HL-60/S4 treated with retinoic acid at 250 ng/mL for 4 days and 3 days (cell line): ENCODE measurements around the gene COX4I1.

Experiments used
- in situ Hi-C: fragments of 300-500 bp; cut with MboI; formaldehyde crosslinking; loops from 2 replicates; pipeline ENCODE4 v1.7.0; 2022; ENCODE audit warnings: low sequenced_read_pairs

The COX4I1 gene

GRCh38 chr16:85799497-85800320 is at the start of gene COX4I1, which contains the start of gene EMC8:
Gene COX4I1, plus strand, starts transcription at chr16:85799695. Its CDS starts 1,511 bp downstream, at chr16:85801206.
Gene EMC8, minus strand, starts transcription at chr16:85799544. Its CDS starts 249 bp downstream, at chr16:85799295.
- in situ Hi-C loops, result loop anchor here (25.0 kb wide), 1 partner anchor 713 kb away; the partner anchor contains the start of gene FOXF1

DNA sequence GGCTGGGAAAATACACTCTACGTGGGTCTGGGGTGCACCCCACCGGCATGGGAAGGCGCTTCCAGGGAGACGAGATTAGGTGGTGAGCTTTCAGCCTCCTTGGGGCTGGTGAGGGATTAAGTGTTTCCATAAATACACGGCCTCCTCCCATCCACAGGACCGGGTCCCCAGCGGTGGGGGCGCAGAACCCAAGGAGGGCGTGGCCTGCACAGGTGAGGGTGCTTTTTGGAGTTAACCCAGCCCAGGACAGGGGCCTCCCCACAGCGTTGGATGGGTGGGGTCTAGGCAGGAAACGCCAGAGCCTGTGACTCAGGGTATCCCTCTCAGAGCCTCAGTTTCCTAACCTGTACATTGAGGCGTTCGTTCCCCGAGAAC is 49.7 kb upstream of the COX4I1 start:
- in situ Hi-C loops, result no loop called here

- in situ Hi-C loops, result no loop called here
Observed at GRCh38 chr16:85750146-85750826, 49.2 kb upstream of the COX4I1 start.

DNA sequence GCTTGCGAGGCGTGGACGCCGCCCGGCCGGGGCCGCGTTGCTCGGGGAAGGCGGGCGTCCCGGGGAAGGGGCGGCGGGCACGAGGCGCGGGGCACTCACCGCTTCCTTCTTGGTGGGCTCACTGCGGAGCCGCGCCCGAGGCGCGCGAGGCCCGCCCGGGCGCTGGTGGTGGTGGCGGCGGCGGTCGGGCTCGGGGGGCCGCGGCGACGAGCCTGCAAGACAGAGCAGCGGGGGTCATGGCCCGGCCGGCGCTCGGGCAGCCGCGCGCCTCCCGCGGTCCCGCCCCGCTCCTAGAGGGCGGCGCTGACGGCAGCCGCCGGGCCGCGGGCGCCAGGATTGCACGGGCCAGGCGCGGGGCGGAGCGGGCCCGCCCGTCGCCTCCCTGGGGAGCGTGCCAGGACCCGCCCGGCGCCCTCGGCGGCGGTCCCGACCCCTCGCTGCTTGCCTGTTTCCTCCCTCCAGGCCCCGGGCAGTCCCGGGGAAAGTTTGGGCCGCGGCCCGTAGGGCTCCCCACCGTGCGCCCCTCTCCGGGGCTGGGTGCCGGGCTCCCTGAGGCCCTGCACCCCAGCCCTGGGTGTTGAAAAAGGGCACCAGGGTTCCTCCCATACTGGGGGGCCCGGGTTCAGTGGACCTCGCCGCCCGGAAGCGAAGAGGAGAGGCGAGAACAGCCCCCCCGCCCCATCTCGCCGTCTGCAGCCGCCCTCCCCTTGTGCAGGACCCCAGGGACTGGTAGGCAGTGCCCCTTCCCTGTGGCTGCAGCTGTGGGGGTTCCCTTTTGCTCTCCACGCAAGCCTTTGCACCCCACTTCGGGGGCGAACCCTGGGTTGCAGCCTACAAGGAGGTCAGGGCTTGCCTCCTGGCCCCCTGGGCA is 48.4 kb upstream of the COX4I1 start, which contains the start of gene C16orf74:
C16orf74 (minus strand) TSS at position 270 of the 871 bp plus-strand sequence. CDS start 15,879 bp downstream, outside the sequence.
- in situ Hi-C loops, result no loop called here

DNA sequence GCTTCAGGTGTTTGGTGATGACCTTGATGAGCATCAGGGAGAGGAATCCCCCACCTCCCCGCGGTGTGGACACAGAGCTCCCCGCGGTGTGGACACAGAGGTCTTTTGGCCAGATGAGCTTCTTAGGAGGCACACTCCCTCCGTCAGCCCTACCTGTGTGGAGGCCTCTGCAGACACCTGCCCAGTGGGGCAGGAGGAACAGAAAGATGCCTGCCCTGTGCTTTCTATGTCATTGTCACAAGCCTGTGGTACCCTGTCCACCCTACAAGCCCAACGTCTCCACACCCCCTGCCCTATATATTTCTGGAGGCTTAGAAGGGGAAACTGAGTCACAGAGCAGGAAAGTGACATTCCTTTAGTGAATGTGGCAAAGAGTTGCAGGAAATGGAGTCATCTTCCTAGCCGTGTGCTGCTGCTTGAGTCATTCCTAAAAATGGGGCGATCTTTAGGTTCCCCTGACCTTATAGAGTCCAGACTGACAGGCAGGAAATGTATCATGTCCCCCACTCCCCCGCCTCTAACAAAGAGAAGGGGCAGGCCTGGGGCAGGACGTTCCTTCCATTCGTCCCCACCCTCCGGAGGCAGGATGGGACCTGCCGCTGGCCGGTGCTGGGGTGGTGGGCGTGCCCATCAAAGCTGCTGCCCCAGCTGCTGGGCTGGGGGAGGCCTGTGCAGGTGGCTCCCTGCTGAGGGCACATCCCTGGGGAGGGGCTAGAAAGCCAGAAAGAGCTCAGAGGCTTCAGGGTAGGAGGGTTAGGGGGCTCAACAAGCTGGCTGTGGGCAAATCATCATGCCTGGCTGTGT is 47.6 kb upstream of the COX4I1 start:
- in situ Hi-C loops, result no loop called here

- in situ Hi-C loops, result no loop called here
Observed at GRCh38 chr16:85752511-85753420, 46.7 kb upstream of the COX4I1 start.

GRCh38 chr16:85753559-85753958 is 45.9 kb upstream of the COX4I1 start:
- in situ Hi-C loops, result no loop called here

DNA sequence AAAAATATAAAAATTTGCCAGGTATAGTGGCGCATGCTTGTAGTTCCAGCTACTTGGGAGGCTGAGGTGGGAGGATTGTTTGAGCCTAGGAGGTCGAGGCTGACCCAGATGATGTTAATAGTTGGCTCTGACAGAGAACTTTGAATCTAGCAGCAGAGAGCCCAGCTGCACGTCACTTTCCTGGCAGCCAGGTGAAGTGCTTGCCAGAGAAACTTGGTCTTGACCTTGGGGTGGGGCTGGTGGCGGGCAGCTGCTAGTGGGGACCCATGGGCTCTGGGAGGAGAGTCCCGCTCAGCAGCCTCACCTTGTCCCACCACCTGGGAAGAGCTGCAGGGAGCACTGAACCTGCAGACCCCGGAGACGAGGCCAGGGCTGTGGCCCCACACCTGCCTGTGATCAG is 45.5 kb upstream of the COX4I1 start:
- in situ Hi-C loops, result no loop called here

DNA sequence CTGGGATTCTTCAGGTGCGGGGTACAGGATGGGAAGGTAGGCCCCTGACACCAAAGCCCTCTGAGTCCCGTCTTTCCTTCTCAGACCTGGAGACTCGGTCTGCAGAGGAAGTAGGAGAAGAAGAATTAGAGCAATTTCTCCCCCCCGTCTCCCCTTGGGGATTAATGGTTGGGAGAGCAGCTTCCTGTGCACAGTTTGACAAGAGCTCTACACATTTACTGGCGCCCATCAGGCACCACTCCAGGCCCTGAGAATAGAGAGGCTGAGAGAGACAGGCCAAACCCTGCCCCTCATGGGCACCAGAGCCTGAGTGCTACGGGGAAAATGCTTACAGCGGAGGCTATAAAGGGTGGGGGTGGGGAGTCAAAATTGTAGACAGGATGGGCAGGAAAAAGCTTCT is 45.1 kb upstream of the COX4I1 start:
- in situ Hi-C loops, result no loop called here

GRCh38 chr16:85755929-85756768 is 43.3 kb upstream of the COX4I1 start:
- in situ Hi-C loops, result no loop called here

GRCh38 chr16:85757341-85757822 is 42.1 kb upstream of the COX4I1 start:
- in situ Hi-C loops, result no loop called here

DNA sequence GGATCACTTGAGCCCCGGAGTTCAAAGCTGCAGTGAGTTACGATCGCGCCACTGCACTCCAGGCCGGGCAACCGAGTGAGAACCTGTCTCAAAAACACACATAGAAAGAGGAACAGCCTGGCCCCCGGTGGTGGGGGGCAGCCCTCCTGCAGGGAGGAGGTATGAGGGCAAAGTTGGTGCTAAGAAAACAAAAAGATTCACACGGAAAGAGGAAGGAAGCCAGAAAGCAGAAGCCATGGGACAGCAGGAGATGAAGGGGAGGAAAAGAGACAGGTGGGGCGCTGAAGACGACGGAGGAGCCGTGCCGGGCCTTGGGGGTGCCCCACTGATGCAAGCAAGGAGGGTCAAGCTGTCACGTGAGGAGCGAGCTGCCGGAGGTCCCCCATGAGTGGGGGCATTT is 40.4 kb upstream of the COX4I1 start:
- in situ Hi-C loops, result no loop called here

DNA sequence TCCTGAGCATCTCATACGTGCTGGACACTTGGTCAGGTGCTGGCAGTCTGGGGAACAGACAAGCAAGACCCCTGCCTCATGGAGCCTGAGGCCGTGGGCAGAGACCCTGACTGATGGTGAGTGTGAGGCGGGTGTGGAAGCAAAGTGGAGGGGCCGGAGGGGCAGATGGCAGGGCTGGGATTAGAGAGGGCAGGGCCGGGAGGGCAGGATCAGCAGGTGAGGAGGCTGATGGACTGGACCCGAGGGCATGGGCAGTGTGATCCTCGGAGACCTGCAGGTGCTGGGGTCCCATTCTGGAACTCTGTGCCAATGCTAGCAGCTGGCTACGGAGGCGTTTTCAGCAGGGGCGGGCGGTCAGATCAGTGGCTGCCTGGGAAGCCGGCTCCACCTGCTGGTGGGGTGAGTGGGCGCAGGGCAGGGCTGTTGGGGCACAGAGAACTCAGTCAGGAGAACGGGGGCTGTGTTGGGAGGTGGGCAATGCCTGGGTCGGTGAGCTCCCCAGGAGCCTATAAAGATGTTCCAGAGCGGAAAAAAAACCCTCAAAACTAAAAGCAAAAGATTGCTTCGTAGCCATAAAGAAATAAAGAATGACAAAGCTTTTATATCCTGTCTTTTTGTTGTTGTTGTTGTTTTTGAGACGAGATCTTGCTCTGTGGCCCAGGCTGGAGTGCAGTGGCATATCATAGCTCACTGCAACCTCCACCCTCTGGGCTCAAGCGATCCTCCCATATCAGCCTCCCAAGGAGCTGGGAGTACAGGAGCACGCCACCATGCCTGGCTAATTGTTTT is 39.7 kb upstream of the COX4I1 start:
- in situ Hi-C loops, result no loop called here

- in situ Hi-C loops, result no loop called here
Observed at GRCh38 chr16:85761861-85762260, 37.6 kb upstream of the COX4I1 start.

- in situ Hi-C loops, result no loop called here
Observed at GRCh38 chr16:85762970-85763369, 36.5 kb upstream of the COX4I1 start.

DNA sequence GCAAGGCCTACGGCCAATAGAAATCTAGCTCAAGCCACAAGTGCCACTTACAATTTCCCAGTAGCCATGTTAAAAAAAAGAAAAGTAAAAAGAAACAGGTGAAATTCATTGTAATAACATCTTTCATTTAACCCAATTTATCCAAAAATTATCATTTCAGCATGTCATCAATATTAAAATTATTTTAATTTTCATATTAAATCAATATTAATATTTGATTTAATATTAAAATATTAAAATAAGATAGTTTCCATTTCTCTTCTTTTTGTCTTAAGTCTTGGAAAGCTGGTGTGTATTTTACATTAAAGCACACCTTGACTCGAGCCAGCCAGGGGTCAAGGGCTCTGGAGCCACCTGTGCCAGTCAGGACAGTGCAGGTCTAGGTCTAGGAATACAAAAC is 35.9 kb upstream of the COX4I1 start:
- in situ Hi-C loops, result no loop called here

DNA sequence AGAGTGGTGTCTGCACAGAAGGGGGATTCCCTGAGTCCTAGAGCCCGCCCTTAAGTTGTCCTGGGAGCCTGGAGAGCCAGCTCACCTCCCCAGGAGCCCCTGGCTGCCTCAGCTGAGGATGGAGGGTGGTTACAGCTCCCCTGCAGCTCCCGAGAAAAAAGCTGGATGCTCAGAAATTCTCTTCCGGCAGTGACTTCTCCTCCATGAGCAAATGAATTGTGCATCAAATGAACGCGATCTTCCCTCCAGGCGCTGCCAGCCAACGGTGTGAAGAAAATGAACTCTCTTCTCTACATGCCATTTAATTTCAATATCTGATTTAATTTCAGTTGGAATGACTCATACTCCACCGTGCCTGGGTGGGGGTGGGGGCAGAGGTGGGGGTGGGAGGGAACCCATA is 34.3 kb upstream of the COX4I1 start:
- in situ Hi-C loops, result no loop called here
